ENCODE results near the gene ATP8B3. TPM values are rescaled to one million over a fixed set of nuclear protein-coding genes. Genes with fewer than 3 reads are reported as not detected.

ATP8B3 gene
- total and polyA plus RNA-seq, 7 donors, result 0.06 to 0.30 (median 0.17) TPM; not detected in 1

- 4 to 5% (median 4%) methylated on average over 44 to 72 of the region's 73 CpGs for WGBS, 3 donors
- no peaks in the 10 kb centered on the region for H3K9me3 ChIP-seq
- TF ChIP-seq CTCF (IDR thresholded peaks at IDR 0.05), result no peak
- ATAC-seq, result peak; percentile 27 to 47 (median 39)
- no peaks in the 10 kb centered on the region for H3K36me3 ChIP-seq (ENCODE audit: insufficient read depth in 1 of 2, low read depth in 1 of 2)
- H3K4me1 ChIP-seq, result peaks cover 33% of the 10 kb centered on the region
- peaks cover 0 to 13% (median 0%) of the 10 kb centered on the region in 3 donors for H3K27me3 ChIP-seq (ENCODE audit: insufficient read depth in 3 of 3, low read length in 2 of 3)
- peak overlapping the region; percentile 61 for H3K4me3 ChIP-seq
- intact Hi-C loops (cut with DNase I), result no loop called here
- peak; percentile 86 to 88 for DNase-seq
- peak overlapping the region; percentile 71 for H3K27ac ChIP-seq
Observed at GRCh38 chr19:1856698-1857603, 44.9 kb upstream of the ATP8B3 start.

- WGBS, 3 donors, result 32 to 43% (median 42%) methylated on average over 6 of the region's 6 CpGs
- intact Hi-C loops (cut with DNase I), result no loop called here
- ATAC-seq (no peak), DNase-seq (no peak)
- no peaks in the 10 kb centered on the region for H3K36me3 ChIP-seq (ENCODE audit: insufficient read depth in 1 of 2, low read depth in 1 of 2)
- H3K27me3 ChIP-seq (ENCODE audit: insufficient read depth in 3 of 3, low read length in 2 of 3), result peaks cover 0 to 19% (median 2%) of the 10 kb centered on the region in 3 donors
- H3K9me3 ChIP-seq, result no peaks in the 10 kb centered on the region
- peaks cover 30% of the 10 kb centered on the region for H3K4me1 ChIP-seq
- H3K4me3 ChIP-seq, result peak overlapping the region; percentile 61
- H3K27ac ChIP-seq, result peak overlapping the region; percentile 71
- no peak for TF ChIP-seq CTCF (IDR thresholded peaks at IDR 0.05)
Observed at GRCh38 chr19:1856345-1856697, 44.2 kb upstream of the ATP8B3 start.

DNA sequence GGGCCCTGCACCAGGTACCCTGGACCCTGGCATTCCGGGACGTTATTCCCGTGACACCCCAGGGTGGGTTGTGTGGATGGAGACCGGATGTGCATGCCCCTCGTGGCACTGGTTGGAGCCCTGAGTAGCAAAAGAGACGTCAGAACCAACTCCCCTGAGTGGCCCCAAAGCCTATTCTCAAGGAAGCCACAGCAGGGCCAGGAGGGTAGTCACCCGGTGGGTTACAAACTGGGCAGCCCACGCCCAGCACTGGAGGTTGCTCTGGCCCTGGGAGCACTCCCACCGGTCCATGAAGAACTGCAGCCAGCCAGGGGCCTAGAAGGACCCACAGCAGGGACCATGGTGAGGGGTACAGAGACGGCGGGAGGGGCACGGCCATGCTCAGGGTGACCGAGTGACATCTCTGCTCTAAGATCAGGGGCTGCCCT, 43.8 kb upstream of the ATP8B3 start:
- no peak for DNase-seq
- 17 to 34% (median 25%) methylated on average over 13 of the region's 13 CpGs for WGBS, 3 donors
- H3K36me3 ChIP-seq (ENCODE audit: insufficient read depth in 1 of 2, low read depth in 1 of 2), result no peaks in the 10 kb centered on the region
- peaks cover 30% of the 10 kb centered on the region for H3K4me1 ChIP-seq
- no peak for ATAC-seq
- H3K9me3 ChIP-seq, result no peaks in the 10 kb centered on the region
- H3K4me3 ChIP-seq, result peak overlapping the region; percentile 61
- peak overlapping the region; percentile 71 for H3K27ac ChIP-seq
- intact Hi-C loops (cut with DNase I), result no loop called here
- no peak for TF ChIP-seq CTCF (IDR thresholded peaks at IDR 0.05)
- H3K27me3 ChIP-seq (ENCODE audit: insufficient read depth in 3 of 3, low read length in 2 of 3), result peaks cover 0 to 20% (median 2%) of the 10 kb centered on the region in 3 donors

GRCh38 chr19:1855040-1855827, 43.2 kb upstream of the ATP8B3 start:
- H3K4me1 ChIP-seq, result peaks cover 30% of the 10 kb centered on the region
- no peaks in the 10 kb centered on the region for H3K9me3 ChIP-seq
- peak; percentile 54 to 67 (median 63) for ATAC-seq
- peak overlapping the region; percentile 61 for H3K4me3 ChIP-seq
- DNase-seq, result peak; percentile 87 to 91
- intact Hi-C loops (cut with DNase I), result no loop called here
- peak overlapping the region; percentile 71 for H3K27ac ChIP-seq
- peaks cover 0 to 20% (median 2%) of the 10 kb centered on the region in 3 donors for H3K27me3 ChIP-seq (ENCODE audit: insufficient read depth in 3 of 3, low read length in 2 of 3)
- 19 to 31% (median 22%) methylated on average over 23 to 33 of the region's 33 CpGs for WGBS, 3 donors
- TF ChIP-seq CTCF (IDR thresholded peaks at IDR 0.05), result no peak
- no peaks in the 10 kb centered on the region for H3K36me3 ChIP-seq (ENCODE audit: insufficient read depth in 1 of 2, low read depth in 1 of 2)
